HL-60 (cell line): ENCODE results near the gene MXD4.

Source experiments
- DNase-seq, 2 experiments: peaks; one replicate each; pipeline ENCODE4 v3.0.0-alpha.2; 2010 to 2020; ENCODE audit warnings: low read depth in 1 of 2, low spot score in 1 of 2
- H3K27ac ChIP-seq: fragments of 250-450 bp; sonication (Bioruptor Pico); replicated peaks from 2 replicates; pipeline ENCODE4 v1.5.1; 2020; ENCODE audit warnings: mild to moderate bottlenecking, moderate library complexity
- H3K27me3 ChIP-seq: fragments of 250-450 bp; sonication (Bioruptor Pico); 2 replicates; pipeline ENCODE4 v1.5.1; 2021; ENCODE audit warnings: mild to moderate bottlenecking, moderate library complexity; ENCODE audit not compliant: insufficient read depth, poor library complexity, severe bottlenecking
- H3K4me3 ChIP-seq: replicated peaks from 2 replicates; pipeline ENCODE4 v1.5.1; 2011; ENCODE audit warnings: mild to moderate bottlenecking, control low read depth, low read length; ENCODE audit not compliant: insufficient read depth
- GABPA ChIP-seq: IDR thresholded peaks from 2 replicates; pipeline ENCODE4 v1.6.1; 2012; ENCODE audit warnings: low read depth
- POLR2AphosphoS5 ChIP-seq: IDR thresholded peaks from 2 replicates; pipeline ENCODE4 v1.6.1; 2012; ENCODE audit warnings: low read depth
- SPI1 ChIP-seq: IDR thresholded peaks from 2 replicates; pipeline ENCODE4 v1.6.1; 2012; ENCODE audit warnings: low read depth, mild to moderate bottlenecking, borderline replicate concordance
- TF ChIP-seq, protein P1 (sequence below): IDR thresholded peaks from 2 replicates; pipeline ENCODE4 v1.6.1; 2012; ENCODE audit warnings: low read depth; ENCODE audit not compliant: insufficient replicate concordance
- TF ChIP-seq, protein P2 (sequence below): IDR thresholded peaks from one replicate; pipeline ENCODE4 v1.5.1; 2011; ENCODE audit warnings: low read length, control low read depth, inconsistent platforms; ENCODE audit not compliant: insufficient read depth

MXD4 gene

GRCh38 chr4:2271279-2272025 is 9.5 kb upstream of the MXD4 start:
- H3K4me3 ChIP-seq = no peak overlapping the region
- no peaks in the 10 kb centered on the region for H3K27me3 ChIP-seq
- no peak for DNase-seq
- TF ChIP-seq GABPA (no peak), SPI1 (no peak), POLR2AphosphoS5 (no peak)
- TF ChIP-seq, protein P1, sequence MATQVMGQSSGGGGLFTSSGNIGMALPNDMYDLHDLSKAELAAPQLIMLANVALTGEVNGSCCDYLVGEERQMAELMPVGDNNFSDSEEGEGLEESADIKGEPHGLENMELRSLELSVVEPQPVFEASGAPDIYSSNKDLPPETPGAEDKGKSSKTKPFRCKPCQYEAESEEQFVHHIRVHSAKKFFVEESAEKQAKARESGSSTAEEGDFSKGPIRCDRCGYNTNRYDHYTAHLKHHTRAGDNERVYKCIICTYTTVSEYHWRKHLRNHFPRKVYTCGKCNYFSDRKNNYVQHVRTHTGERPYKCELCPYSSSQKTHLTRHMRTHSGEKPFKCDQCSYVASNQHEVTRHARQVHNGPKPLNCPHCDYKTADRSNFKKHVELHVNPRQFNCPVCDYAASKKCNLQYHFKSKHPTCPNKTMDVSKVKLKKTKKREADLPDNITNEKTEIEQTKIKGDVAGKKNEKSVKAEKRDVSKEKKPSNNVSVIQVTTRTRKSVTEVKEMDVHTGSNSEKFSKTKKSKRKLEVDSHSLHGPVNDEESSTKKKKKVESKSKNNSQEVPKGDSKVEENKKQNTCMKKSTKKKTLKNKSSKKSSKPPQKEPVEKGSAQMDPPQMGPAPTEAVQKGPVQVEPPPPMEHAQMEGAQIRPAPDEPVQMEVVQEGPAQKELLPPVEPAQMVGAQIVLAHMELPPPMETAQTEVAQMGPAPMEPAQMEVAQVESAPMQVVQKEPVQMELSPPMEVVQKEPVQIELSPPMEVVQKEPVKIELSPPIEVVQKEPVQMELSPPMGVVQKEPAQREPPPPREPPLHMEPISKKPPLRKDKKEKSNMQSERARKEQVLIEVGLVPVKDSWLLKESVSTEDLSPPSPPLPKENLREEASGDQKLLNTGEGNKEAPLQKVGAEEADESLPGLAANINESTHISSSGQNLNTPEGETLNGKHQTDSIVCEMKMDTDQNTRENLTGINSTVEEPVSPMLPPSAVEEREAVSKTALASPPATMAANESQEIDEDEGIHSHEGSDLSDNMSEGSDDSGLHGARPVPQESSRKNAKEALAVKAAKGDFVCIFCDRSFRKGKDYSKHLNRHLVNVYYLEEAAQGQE = no peak
- TF ChIP-seq, protein P2, sequence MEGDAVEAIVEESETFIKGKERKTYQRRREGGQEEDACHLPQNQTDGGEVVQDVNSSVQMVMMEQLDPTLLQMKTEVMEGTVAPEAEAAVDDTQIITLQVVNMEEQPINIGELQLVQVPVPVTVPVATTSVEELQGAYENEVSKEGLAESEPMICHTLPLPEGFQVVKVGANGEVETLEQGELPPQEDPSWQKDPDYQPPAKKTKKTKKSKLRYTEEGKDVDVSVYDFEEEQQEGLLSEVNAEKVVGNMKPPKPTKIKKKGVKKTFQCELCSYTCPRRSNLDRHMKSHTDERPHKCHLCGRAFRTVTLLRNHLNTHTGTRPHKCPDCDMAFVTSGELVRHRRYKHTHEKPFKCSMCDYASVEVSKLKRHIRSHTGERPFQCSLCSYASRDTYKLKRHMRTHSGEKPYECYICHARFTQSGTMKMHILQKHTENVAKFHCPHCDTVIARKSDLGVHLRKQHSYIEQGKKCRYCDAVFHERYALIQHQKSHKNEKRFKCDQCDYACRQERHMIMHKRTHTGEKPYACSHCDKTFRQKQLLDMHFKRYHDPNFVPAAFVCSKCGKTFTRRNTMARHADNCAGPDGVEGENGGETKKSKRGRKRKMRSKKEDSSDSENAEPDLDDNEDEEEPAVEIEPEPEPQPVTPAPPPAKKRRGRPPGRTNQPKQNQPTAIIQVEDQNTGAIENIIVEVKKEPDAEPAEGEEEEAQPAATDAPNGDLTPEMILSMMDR = no peak
- H3K27ac ChIP-seq = no peak overlapping the region

- no peak for DNase-seq
- TF ChIP-seq GABPA (no peak), SPI1 (no peak), POLR2AphosphoS5 (no peak)
- TF ChIP-seq, protein P2 = no peak
- TF ChIP-seq, protein P1 = no peak
- no peaks in the 10 kb centered on the region for H3K27me3 ChIP-seq
- no peak overlapping the region for H3K4me3 ChIP-seq
- H3K27ac ChIP-seq = no peak overlapping the region
Observed at GRCh38 chr4:2270341-2271165, 8.6 kb upstream of the MXD4 start.

DNA sequence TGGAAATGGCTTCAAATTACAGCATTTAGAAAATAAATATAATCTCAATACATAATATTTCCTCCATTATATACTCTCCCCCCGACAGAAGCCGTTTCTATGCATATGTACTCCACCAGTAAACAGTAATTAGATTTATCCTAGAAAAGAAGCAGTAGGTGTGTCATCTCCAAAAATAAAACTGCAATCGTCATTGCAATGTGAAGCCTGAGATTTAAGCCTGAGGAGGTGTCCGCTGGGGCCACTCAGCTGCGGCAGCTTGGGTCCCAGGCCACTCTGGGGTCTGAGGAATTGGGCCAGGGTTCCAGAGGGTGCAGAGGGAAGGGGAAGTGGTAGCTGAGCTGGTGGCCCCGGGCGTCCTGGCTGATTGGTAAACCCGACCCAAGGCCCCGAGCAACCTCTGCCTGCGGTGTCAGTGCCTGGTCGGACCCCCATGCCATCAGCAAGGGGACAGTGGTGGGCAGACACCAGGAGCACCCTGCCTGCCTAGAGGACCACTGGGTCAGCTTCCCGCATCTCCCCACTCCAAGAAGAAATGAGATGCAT is 7.8 kb upstream of the MXD4 start:
- H3K27ac ChIP-seq = no peak overlapping the region
- no peaks in the 10 kb centered on the region for H3K27me3 ChIP-seq
- DNase-seq = no peak
- H3K4me3 ChIP-seq = no peak overlapping the region
- 0 out of 2 replicates have a peak, but pooled peaks have one; percentile 9 for TF ChIP-seq SPI1
- TF ChIP-seq, protein P1 = no peak
- TF ChIP-seq, protein P2 = no peak
